CD4-positive, alpha-beta T cell (primary cell): ENCODE data around the gene FLYWCH1. TPM values are rescaled to one million over a fixed set of nuclear protein-coding genes. Genes with fewer than 3 reads are reported as not detected.

Experiments used
- ATAC-seq: fragments of 200-7000 bp; cut with Tn5 transposase; one replicate; pipeline ENCODE4 v1.10.0; 2022; ENCODE audit warnings: mild to moderate bottlenecking; ENCODE audit not compliant: poor library complexity
- CTCF ChIA-PET: fragments of 350-600 bp; sonication (Branson Sonifier 250); formaldehyde crosslinking; loops from one replicate; lab custom pipeline; 2021; ENCODE audit warnings: antibody characterized with exemption, inconsistent platforms; lab: Charles Lee
- POLR2A ChIA-PET: fragments of 350-600 bp; sonication (Branson Sonifier 250); formaldehyde crosslinking; loops from one replicate; lab custom pipeline; 2021; ENCODE audit warnings: antibody characterized with exemption, inconsistent platforms; lab: Charles Lee
- DNase-seq, 14 experiments: peaks; one replicate each; pipeline ENCODE4 v3.0.0-alpha.2; 2013 to 2020; ENCODE audit warnings: mixed read lengths in 2 of 14
- H3K27ac ChIP-seq, 2 donors: one replicate each; pipeline versions ENCODE4 v1.5.1 to v1.7.0; 2013; ENCODE audit warnings: low read length in 2 of 2, low read depth in 1 of 2, mild to moderate bottlenecking in 1 of 2
- H3K27me3 ChIP-seq, 2 experiments: 1 replicate in 1 of 2; 2 replicates in 1 of 2; pipeline versions ENCODE4 v1.6.1 to v1.7.0; 2013; ENCODE audit warnings: low read length in 2 of 2, control low read depth in 1 of 2, mild to moderate bottlenecking in 1 of 2, moderate library complexity in 1 of 2; ENCODE audit not compliant: insufficient read depth in 2 of 2, control insufficient read depth in 1 of 2
- H3K36me3 ChIP-seq: one replicate; pipeline ENCODE4 v1.6.1; 2013; ENCODE audit warnings: low read length, control low read depth; ENCODE audit not compliant: insufficient read depth
- H3K4me1 ChIP-seq: one replicate; pipeline ENCODE4 v1.6.1; 2013; ENCODE audit warnings: low read length, control low read depth; ENCODE audit not compliant: insufficient read depth
- H3K4me3 ChIP-seq: one replicate; pipeline ENCODE4 v1.5.1; 2013; ENCODE audit warnings: mild to moderate bottlenecking, low read length, moderate library complexity
- H3K9me3 ChIP-seq, 2 experiments: 1 replicate in 1 of 2; 2 replicates in 1 of 2; pipeline versions ENCODE4 v1.6.1 to v1.7.0; 2013; ENCODE audit warnings: low read length in 2 of 2, mild to moderate bottlenecking in 2 of 2, control low read depth in 1 of 2, moderate library complexity in 1 of 2; ENCODE audit not compliant: control insufficient read depth in 1 of 2, insufficient read depth in 1 of 2
- H3K27ac Mint-ChIP-seq: one replicate; pipeline ENCODE4 v1.8.0; 2020; ENCODE audit warnings: mixed read lengths
- H3K27me3 Mint-ChIP-seq: one replicate; pipeline ENCODE4 v1.8.0; 2021; ENCODE audit warnings: mixed read lengths
- H3K36me3 Mint-ChIP-seq: one replicate; pipeline ENCODE4 v1.8.0; 2021; ENCODE audit warnings: low read depth, mixed read lengths
- H3K4me1 Mint-ChIP-seq: one replicate; pipeline ENCODE4 v1.8.0; 2021; ENCODE audit warnings: low read depth, mixed read lengths
- H3K4me3 Mint-ChIP-seq: one replicate; pipeline ENCODE4 v1.8.0; 2020; ENCODE audit warnings: mild to moderate bottlenecking, mixed read lengths
- H3K9me3 Mint-ChIP-seq: one replicate; pipeline ENCODE4 v1.8.0; 2020; ENCODE audit warnings: mixed read lengths
- CTCF ChIP-seq: fragments of 200-600 bp; IDR thresholded peaks from one replicate; pipeline ENCODE4 v1.8.0; 2022; ENCODE audit warnings: antibody characterized with exemption, mild to moderate bottlenecking
- intact Hi-C, 2 experiments: fragments of 100-400 bp; cut with DNase I in 1 of 2; cut with micrococcal nuclease in 1 of 2; formaldehyde crosslinking; loops; one replicate each; pipeline versions ENCODE4 v1.15.1 to v1.9.0; 2023 to 2025; cut with DNase I, micrococcal nuclease
- total RNA-seq, 174 experiments: library from RNA in 2 of 174; stranded (reverse) in 2 of 174; gene quantifications; one replicate each; pipeline ENCODE4 v1.2.3 and lab custom pipeline; 2021 to 2026

Gene FLYWCH1
- total RNA-seq, 2 experiments from 2014 or later = 84.8 to 97.0 TPM

GRCh38 chr16:2999929-3000328, 88.2 kb downstream of the FLYWCH1 start:
- peaks cover 11% of the 10 kb centered on the region for H3K27me3 Mint-ChIP-seq
- no peak overlapping the region for H3K27ac Mint-ChIP-seq
- H3K4me3 ChIP-seq = no peak overlapping the region
- ChIA-PET POLR2A (interaction anchor here (0.5 to 2.0 kb wide), 2 partner anchors 23 to 718 kb away, joined by 3 to 5 read pairs; no protein-coding TSS in a partner anchor), CTCF (interaction anchor here (11.4 kb wide), 1 partner anchor 30 kb away, joined by 181 read pairs; no protein-coding TSS in a partner anchor)
- H3K27ac ChIP-seq = no peak overlapping the region
- ATAC-seq (no peak), DNase-seq (no peak)
- peaks cover 7% of the 10 kb centered on the region for H3K4me1 ChIP-seq
- no peaks in the 10 kb centered on the region for H3K36me3 Mint-ChIP-seq
- H3K9me3 Mint-ChIP-seq = no peaks in the 10 kb centered on the region
- peaks cover 0 to 3% of the 10 kb centered on the region in 2 experiments for H3K27me3 ChIP-seq
- H3K36me3 ChIP-seq = no peaks in the 10 kb centered on the region
- no peak for TF ChIP-seq CTCF
- H3K4me3 Mint-ChIP-seq = no peak overlapping the region
- H3K9me3 ChIP-seq = no peaks in the 10 kb centered on the region
- peaks cover 8% of the 10 kb centered on the region for H3K4me1 Mint-ChIP-seq
- intact Hi-C loops = loop anchor here in 1 of 2 experiments (5.0 kb wide), 2 partner anchors 57 to 167 kb away; no protein-coding TSS in a partner anchor

DNA sequence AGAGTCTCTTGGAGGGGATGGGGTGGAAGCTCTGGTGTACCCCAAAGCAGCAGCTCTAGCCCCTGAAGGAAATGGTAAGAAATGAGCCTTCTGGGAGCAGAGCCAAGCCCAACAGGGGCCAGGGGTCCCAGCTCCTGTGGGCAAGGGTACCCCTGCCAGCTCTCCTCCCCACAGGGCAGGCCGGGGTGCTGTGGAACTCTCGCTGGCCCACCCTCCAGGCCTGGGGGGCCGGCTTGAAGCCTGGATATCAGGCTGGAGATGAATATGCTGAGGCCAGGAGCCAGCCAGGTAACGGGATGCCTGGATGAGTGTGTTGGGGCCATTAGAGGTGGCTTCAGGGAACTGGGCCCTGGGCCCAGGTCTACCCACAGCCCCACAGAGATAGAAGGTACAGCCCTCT, 88.8 kb downstream of the FLYWCH1 start:
- H3K36me3 ChIP-seq = no peaks in the 10 kb centered on the region
- ATAC-seq (no peak), DNase-seq (no peak)
- H3K4me3 ChIP-seq = no peak overlapping the region
- no peaks in the 10 kb centered on the region for H3K9me3 Mint-ChIP-seq
- no peaks in the 10 kb centered on the region for H3K9me3 ChIP-seq
- no peak overlapping the region for H3K27ac ChIP-seq
- TF ChIP-seq CTCF = no peak
- peaks cover 0 to 3% of the 10 kb centered on the region in 2 experiments for H3K27me3 ChIP-seq
- intact Hi-C loops = loop anchor here in 1 of 2 experiments (5.0 kb wide), 2 partner anchors 57 to 167 kb away; no protein-coding TSS in a partner anchor
- peaks cover 9% of the 10 kb centered on the region for H3K4me1 ChIP-seq
- H3K4me3 Mint-ChIP-seq = no peak overlapping the region
- H3K36me3 Mint-ChIP-seq = no peaks in the 10 kb centered on the region
- CTCF ChIA-PET = interaction anchor here (11.4 kb wide), 1 partner anchor 29 kb away, joined by 181 read pairs; no protein-coding TSS in a partner anchor
- peaks cover 12% of the 10 kb centered on the region for H3K27me3 Mint-ChIP-seq
- H3K27ac Mint-ChIP-seq = no peak overlapping the region
- POLR2A ChIA-PET = interaction anchor here (0.5 to 2.0 kb wide), 3 partner anchors 22 to 717 kb away, joined by 3 to 5 read pairs (median 5); no protein-coding TSS in a partner anchor
- H3K4me1 Mint-ChIP-seq = peaks cover 10% of the 10 kb centered on the region

Other genes starting within 250 kb of the FLYWCH1 start
- 10 to 100 TPM; 20.6 to 22.6 TPM for gene KCTD5, start 229.4 kb upstream of the FLYWCH1 start, total RNA-seq
- gene PRSS27, start 191.7 kb upstream of the FLYWCH1 start, total RNA-seq = under 1 TPM; 0.28 to 0.44 TPM
- gene SRRM2, start 159.3 kb upstream of the FLYWCH1 start, total RNA-seq = 1,000 to 10,000 TPM; 1,187 to 1,199 TPM
- 100 to 1,000 TPM; 102 to 103 TPM for gene ELOB, start 134.7 kb upstream of the FLYWCH1 start, total RNA-seq
- gene PRSS33, start 124.4 kb upstream of the FLYWCH1 start, total RNA-seq = not detected
- gene PRSS41, start 113.5 kb upstream of the FLYWCH1 start, total RNA-seq = not detected
- not detected for gene PRSS21, start 94.7 kb upstream of the FLYWCH1 start, total RNA-seq
- not detected for gene ZG16B, start 81.6 kb upstream of the FLYWCH1 start, total RNA-seq
- gene PRSS22, start 53.8 kb upstream of the FLYWCH1 start, total RNA-seq = 1 to 10 TPM in 1 of 2 experiments, under 1 TPM in 1; 0.93 to 1.1 TPM
- gene FLYWCH2, start 28.7 kb upstream of the FLYWCH1 start, total RNA-seq = 1 to 10 TPM; 7.8 to 8.1 TPM
- not detected for gene KREMEN2, start 52.3 kb downstream of the FLYWCH1 start, total RNA-seq
- gene PAQR4, start 57.4 kb downstream of the FLYWCH1 start, total RNA-seq = under 1 TPM; 0.39 to 0.44 TPM
- gene PKMYT1, start 68.5 kb downstream of the FLYWCH1 start, total RNA-seq = under 1 TPM; 0.47 to 0.60 TPM
- not detected for gene CLDN9, start 101.0 kb downstream of the FLYWCH1 start, total RNA-seq
- gene CLDN6, start 106.3 kb downstream of the FLYWCH1 start, total RNA-seq = not detected
- gene TNFRSF12A, start 108.4 kb downstream of the FLYWCH1 start, total RNA-seq = 1 to 10 TPM; 1.8 to 1.9 TPM
- 10 to 100 TPM in 1 of 2 experiments, 1 to 10 TPM in 1; 8.9 to 11.0 TPM for gene HCFC1R1, start 112.0 kb downstream of the FLYWCH1 start, total RNA-seq
- 10 to 100 TPM; 12.0 to 12.9 TPM for gene THOC6, start 112.1 kb downstream of the FLYWCH1 start, total RNA-seq
- gene BICDL2, start 125.0 kb downstream of the FLYWCH1 start, total RNA-seq = not detected
- under 1 TPM; 0.42 to 0.80 TPM for gene MMP25, start 134.6 kb downstream of the FLYWCH1 start, total RNA-seq
- 100 to 1,000 TPM; 378 to 383 TPM for gene IL32, start 153.7 kb downstream of the FLYWCH1 start, total RNA-seq
- gene ZSCAN10, start 187.4 kb downstream of the FLYWCH1 start, total RNA-seq = under 1 TPM; 0.36 to 0.56 TPM
- gene ZNF205, start 200.7 kb downstream of the FLYWCH1 start, total RNA-seq = not detected
- 1 to 10 TPM; 1.6 to 2.2 TPM for gene ZNF213, start 223.1 kb downstream of the FLYWCH1 start, total RNA-seq